Activated CD8-positive, alpha-beta memory T cell treated with anti-CD3 and anti-CD28 coated beads for 48 hours (primary cell): Measurements from ENCODE around the gene FOXS1.
"Not testable (repeated sequence)": the region's sequence is repeated elsewhere in the genome, so short reads cannot be mapped to it uniquely, and the experiment has no call there.

Source experiments
- DNase-seq, 3 experiments: peaks; one replicate each; pipeline ENCODE4 v3.0.0-alpha.2; 2020; ENCODE audit warnings: low read depth in 2 of 3, low spot score in 2 of 3

The FOXS1 gene

DNA sequence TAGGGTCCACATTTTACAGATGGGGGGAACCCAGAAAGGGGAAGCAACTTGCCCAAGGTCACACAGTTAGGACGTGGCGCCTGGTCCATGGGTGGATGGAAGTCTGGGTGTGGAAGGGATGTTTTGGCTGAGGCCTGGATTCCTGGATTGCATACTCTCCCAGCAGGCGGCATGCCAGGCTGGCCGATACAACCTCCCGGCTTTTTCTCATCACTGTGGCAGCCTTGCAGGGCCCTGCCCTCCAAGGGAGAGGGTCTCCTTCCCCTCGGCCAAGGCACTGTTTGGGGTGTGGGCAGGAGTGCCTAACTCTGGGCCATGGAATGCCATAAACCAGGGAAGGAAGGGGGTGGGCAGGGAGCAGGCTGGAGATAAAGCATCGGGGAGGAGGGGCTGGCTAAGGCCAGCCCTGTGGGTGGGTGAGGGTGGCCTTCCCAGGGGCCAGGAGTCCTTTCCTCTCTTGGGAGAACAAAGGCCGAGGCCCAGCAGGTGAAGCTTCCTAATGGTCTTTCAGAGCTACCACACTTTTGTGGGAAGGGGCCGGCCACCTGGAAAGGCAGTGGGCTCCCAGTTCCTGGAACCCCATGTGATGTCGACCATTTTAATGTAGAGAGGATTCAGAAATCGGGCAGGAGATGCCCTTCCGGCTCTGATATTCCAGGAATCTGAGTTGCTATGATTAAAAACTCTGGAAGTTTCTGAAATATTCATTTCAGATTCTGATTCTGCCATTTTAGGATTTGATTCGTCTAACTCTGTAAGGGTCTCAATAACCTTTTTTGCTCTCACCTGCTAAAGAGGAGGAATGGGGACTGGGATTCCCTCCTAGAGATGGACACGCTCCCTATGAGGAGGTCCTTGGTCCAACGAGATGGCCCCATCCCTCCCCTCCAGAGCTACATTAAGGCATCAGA lies 4.2 kb downstream of the FOXS1 start:
- no peak for DNase-seq

DNA sequence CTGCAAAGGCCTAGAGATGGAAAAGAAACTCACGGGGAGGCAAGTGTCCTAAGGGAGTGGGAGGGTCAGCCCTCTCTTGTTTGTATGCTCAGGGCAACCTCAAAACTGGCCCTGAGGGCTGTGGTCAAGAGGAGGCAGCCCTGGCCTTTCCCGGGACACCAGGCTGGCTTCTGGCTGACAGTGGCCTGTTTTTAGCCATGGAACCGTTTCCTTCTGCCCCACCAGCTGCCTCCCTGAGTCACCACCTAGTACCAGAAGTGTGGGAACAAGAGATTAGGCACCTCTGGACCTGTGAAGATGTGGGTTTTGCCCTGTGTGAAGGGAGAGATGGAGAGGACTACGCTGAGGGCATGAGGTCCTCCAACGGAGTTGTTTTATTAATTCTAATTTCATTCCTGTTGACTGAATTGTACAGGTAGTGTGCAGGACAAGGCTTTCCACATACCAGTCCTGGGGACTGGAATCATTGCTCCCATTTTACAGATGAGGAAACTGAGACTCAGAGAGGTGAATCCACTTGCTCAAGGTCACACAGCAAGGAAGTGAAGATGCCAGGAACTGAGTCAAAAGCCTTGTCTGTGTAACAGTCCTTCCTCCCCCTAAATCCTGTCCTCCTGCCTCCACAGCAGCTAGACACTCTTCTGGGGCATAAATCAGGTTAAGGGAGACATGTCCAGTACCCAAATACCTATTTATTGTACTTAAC lies 5.5 kb downstream of the FOXS1 start:
- DNase-seq, result no peak

DNA sequence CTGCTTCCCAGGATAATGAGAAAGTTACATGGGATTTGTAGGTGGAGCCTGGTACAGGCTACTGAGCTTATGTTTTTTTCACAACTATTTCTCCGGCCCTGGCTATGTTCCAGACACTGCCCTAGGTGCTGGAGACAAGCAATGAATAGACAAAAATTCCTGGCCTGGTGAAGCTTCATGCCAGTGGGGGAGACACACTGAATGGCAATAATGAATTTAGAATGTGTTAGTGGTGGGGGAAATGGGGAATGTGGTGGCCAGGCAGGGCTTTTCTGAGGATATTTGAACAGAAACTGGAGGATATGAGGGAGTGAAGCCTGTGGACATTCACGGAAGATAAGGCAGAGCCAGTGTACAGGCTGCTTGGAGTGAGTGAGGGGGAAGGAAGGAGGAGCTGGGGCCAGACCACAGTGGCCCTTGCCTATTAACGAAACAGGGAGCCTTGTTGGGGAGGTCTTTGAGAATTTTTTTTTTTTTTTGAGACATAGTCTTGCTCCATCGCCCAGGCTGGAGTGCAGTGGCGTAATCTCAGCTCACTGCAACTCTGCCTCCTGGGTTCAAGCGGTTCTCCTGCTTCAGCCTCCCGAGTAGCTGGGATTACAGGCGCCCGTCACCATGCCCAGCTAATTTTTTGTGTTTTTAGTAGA lies 6.6 kb downstream of the FOXS1 start:
- no peak for DNase-seq

DNA sequence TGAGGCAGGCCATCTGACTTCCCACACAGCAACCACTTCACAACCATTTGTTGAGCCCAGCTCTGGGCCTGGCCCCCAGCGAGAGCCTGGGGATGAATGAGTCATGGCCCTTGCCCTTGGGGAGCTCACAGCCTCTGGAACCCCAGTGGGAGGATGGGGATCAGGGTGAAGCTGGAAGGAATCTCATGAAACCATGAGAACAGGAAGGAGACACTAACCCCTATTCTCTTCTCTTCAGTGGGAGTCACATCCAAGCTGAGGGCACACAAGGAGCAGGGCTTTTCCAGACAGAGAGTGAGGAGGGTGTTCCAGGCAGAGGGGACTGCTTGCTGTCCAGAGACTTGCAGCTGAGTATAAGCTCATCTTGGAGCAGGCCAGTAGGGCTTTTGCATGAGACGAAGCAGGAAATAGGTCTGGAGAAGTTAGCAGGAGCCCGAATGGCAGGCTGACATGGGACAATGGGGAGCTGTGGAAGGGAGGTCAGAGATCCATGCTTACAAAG lies 7.5 kb downstream of the FOXS1 start:
- DNase-seq, result no peak

DNA sequence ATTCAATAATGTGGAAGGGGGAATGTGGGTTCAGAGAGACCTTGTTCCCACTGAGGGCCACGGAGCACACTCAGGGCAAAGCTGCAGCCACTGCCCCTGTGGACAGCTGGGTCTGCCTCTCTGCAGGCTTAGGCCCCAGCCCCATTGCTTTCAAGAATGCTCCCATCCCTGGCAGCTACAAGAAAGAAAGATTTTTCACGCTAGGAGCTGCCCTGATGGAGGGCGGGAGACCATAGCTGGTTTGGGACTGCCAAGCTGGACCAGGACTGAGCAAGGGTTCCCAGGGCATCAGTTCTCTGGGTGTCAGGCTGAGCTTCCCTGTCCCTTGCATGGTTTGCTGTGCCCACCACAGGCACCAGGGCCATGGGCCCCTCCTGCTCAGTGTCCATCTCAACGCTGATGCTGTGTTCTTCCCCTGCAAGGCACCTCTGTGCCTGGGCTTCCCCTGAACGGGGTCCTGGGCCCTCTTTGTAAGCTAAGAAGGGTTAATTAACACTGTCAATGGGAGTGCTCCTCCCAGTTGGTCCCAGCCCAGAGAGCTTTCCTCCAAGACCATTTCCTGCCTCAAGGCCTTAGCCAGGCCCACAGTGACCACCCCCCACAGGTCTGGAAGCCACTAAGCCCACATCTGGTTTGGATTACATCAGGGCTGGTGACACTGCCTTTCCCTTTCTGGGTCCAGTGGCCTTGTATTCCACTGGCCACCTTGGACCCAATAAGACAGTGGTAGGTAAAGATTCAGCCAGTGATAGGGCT lies 8.4 kb downstream of the FOXS1 start:
- DNase-seq, result no peak

DNA sequence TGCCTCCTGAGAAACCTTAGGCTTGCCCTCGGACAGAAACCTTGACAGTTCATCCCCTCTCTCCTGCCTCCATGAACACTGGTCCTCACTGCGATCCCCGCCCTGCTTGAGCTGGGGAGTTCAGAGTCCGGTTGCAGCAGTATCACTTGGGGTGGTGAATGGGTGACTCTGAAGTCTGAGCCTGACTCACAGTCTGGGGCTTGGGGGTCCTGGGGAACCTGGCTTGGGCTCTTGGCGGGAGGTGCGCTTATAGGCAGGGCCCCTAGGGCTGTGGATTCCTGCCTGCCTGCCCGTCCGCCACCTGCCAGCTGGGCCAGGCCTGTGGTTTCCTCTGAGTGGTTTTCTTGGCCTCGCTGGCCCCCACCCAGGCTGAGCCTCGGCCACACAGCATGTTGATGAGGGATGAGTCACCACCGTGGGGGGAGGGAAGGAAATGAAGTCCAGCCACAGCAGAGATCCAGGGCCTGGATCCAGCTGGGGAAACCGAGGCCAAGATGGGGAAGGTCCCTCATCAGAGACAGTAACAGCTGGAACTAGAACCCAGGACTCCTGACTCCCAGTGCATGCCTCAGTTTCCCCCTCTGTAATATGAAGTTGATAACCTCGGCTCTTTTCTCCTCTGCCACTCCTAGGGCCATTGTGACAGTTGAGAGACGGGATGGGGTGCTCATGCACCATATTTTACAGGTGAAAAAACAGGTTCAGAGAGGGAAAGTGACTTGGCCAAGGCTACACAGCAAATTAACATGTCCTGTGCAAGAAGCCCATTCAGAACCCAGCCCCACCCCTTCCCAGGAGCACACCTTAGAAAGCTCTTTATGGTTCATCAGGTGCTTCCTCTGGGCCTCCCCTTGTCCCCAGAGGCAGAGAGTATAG lies 9.2 kb downstream of the FOXS1 start:
- DNase-seq, result peak in 1 of 3 experiments; percentile 28

DNA sequence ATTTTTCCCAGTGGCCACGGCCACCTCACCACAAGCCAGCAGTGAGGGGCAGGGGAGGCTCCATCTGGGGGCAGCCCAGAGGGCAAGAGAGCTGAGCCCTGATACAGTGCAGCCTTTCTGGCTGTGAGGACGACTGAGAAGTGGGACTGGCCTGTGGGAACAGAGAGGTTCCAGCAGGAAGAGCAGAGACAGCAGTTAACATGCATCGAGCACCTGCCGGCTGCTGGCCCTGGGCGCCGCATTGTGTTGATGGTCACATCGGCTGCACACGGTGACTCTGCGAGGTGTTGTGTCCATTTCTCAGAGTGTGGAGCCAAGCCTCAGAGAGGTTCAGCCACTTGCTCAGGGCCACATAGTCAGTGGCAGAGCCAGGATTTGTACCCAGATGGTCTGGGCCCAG lies 9.8 kb downstream of the FOXS1 start:
- no peak for DNase-seq

DNA sequence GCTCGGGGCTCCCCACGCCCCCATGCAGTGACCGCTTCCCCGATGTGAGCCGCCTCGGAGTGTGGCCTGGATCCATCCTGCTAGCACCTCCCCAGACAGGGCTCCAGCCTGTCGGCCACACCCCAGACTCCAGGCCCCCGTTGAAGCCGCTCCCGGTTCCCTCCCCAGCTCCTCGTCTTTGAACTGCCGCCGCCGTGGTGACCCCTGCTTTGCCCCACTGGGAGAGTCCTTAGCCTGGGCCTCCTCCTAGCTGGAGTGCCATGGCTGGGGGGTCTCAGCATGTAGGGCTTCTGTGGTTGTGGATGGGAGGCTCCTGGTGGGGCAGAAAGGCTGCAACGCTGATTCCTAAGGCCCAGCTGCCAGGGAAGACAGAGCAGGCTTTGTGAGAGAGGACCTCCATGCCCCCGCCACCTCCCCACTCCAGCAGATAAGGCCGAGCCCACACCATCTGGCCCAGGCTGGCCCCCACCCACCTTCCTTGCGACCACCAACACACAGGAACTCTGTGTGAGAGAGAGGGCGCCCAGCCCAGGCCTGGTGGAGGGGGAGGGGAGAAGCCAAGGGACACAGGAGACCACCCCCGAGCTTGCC lies 11.4 kb downstream of the FOXS1 start:
- DNase-seq, result no peak

DNA sequence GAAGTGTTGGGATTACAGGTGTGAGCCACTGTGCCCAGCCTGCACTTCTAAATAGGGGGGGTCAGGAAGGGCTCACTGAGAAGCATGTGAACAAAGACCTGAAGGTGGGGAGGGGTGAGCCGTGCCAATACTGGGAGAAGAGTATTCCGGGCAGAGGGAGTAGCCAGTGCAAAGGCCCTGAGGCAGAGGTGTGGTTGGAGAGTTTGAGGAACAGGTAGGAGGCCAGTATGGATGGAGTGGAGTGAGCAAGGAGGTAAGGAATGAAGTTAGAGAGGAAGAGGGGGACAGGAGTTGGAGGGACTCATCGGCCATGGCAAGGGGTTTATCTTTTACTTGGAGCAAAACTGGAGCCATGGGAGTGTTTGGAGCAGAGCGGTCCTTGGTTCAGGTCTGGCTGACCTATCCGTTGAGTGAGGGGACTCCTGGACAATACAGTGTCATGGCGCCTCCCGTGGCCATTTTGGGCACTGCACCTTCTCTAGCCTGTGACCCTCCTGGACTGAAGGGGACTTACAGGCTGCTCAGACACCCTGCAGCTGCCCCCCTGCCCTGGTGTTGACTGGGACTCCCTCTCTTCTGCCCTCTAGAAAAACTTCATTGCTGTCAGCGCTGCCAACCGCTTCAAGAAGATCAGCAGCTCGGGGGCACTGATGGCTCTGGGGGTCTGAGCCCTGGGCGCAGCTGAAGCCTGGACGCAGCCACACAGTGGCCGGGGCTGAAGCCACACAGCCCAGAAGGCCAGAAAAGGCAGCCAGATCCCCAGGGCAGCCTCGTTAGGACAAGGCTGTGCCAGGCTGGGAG lies 12.1 kb downstream of the FOXS1 start:
- DNase-seq, result peak in 2 of 3 experiments; percentile 54 to 80

DNA sequence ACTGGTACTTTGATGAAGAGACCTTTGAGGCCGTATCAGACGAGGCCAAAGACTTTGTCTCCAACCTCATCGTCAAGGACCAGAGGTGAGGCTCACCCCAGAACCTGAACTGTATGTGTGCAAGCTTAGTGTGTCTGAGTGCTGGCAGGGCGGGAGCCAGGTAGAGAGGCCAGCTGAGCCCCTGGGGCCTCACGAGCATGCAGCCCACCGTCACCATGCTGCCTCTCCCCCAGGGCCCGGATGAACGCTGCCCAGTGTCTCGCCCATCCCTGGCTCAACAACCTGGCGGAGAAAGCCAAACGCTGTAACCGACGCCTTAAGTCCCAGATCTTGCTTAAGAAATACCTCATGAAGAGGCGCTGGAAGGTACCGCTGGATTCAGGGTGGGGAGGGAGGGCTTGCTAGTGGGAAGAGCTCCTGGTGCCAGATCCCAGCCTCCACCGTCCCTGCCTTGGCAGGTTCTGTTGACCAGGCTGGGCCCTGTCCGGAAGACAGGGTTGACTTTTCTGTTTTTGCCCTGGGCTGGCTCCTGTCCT lies 13.6 kb downstream of the FOXS1 start:
- no peak for DNase-seq

DNA sequence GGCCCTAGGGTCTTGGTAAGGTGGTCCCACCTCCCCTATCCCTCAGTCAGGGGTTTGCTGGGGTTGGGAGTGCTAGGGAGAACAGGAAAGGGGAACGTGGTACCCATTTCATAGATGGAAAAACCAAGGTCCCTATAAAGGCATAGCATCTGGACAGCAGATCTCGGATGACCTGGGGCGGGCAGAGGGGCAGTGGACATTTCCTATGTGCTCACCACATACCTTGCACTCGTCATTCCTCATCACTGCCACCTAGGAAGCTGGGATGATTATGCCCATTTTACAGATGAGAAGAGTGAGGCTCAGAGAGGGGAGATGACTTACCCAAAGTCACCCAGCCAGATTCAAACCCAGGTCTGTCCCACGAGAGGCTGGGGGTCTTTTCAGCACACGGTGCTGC lies 14.2 kb downstream of the FOXS1 start:
- DNase-seq, result no peak

DNA sequence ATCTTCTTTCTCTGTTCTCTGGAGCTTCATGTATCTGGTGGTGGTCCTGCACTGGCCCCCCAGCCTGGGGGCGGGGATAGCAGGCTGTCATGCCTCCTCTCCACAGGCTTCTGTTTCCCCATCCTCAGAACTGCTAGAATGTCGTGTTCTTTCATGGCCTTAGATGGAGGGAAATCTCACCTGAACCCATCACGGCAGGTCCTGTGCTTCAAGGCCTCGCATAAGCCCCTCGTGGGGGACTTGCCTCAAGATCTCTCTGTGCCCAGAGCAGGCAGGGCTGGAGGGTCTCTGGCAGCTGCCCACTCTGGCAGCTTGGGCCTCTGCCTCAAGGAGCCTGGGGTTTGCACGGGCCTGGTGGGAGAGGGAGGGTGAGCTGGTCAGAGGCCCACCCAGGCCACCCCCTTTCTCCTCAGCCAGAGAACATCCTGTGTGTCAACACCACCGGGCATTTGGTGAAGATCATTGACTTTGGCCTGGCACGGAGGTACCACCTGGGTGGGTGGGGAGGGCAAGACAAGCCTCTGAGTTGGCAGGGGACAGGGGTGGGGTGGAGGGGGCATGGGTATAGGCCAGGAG lies 14.9 kb downstream of the FOXS1 start:
- no peak for DNase-seq

DNA sequence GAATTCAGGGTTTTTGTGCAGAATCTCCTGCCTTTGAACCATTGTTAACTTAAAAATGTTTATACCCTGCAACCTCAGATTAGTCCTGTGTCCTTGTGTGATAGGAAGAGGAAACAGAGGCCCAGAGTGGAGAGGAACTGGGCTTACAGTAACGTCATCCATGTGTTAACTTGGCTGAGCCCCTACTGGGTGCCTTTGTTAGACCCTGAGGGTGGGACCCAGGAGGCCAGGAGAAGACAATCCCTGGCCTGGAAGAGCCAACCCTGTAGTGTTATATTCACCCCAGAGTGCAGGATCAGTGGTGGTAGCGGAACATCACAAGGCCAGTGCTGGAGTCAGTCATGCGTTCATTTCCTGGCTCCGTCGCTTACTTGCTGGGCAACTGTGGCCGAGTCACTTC lies 15.7 kb downstream of the FOXS1 start:
- DNase-seq, result no peak

DNA sequence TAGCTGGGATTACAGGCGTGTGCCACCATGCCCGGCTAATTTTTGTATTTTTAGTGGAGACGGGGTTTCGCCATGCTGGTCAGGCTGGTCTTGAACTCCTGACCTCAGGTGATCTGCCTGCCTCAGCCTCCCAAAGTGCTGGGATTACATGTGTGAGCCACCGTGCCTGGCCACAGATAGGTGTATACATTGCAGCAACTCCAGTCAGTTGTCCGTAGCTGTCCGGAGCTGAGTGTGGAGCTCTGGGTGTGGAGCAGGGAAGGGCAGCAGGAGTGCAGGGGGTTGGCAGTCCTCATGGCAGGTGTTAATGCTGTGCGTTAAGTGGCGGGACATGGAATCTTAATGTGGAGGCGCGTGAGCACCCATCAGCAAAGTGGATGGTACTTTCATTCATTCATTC lies 17.4 kb downstream of the FOXS1 start:
- DNase-seq, result not testable (repeated sequence)

DNA sequence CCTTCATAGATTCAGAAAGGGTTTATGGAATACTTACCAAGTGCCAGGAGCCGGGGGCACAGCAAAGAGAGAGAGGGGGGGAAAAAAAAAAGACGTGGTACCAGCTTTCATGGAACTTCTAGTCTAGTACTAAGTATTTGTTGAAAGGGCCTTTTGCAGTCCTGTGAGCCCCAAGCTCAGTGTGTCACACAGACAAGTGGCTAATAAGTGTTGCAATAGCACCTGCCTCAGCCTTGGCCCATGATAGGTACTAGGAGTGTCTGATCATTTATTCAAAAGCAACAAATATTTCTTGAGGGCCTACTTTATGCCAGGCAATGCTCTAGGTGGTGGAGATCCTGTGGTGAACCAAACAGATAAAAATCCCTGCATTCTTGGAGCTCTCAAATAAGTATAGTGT lies 18.3 kb downstream of the FOXS1 start:
- DNase-seq, result no peak

DNA sequence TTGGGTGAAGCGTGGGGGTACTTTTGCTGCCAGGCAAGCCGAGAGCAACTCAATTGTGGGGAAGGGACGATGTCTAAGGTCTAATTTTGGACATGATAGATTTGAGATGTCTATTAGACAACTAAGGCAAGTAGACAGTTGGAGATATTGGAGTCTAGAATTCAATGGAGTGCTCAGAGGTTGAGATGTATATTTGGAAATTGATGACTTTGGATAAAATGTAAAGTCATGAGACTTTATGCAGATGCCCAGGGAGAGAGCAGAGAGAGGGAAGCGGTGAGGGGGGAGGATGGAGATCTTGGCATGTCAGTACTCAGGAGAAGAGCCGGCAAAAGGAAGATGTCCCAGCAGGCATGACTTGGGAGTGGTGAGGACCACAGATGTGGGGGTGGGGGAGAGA lies 19.3 kb downstream of the FOXS1 start:
- no peak for DNase-seq

DNA sequence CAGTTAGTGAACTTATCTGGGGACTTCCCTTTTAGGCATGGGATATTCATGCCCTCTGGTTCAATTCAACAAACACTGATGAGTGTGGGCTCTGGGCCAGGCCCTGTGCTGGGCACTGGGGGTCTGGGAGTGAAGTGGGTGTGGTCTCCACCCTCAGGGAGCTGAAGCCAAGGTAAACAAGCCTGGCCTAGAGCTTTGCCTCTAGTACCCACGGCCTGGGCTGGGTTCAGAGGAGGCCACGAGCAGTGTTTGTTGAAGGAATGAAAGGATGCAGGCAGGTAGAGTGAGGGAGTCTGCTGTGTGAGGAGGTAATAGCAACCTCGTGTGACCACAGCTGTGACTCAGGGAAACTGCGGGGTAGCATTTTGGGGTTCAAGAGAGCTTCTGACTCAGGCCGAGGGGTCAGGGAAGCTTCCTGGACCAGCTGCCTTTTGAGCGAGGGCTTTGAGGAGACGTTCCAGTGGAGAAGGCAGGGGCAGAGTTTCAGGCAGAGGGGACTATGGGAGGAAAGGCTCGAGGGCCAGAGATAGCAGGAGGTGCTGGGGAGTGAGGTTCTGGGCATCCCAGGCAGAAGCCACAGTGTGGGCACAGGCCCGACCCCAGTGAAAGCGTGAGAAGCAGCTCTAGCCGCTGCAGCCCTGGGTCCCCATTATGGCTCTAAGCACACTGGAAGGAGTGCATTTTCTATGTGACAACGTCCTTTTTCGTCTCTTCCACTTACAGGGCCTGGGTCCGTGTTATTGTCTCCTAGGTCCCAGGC lies 20.7 kb downstream of the FOXS1 start:
- DNase-seq, result no peak

DNA sequence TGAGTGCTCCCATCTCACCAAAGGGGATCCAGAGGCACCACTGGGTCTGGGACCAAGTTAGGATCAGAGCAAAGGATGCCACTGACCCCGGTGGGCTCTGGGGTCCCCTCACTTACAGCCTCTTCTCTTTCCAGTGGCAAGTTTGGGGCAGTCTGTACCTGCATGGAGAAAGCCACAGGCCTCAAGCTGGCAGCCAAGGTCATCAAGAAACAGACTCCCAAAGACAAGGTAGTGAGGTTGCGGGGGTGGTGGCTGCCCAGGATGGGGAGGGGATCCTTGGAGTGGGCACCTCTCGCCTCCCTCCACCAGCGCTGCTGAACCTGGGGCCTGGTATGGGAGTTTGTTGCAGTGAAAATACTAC lies 21.3 kb downstream of the FOXS1 start:
- no peak for DNase-seq
